ENCODE results near the gene COMMD4.
"Not testable (repeated sequence)": the region's sequence is repeated elsewhere in the genome, so short reads cannot be mapped to it uniquely, and the experiment has no call there.

Gene COMMD4

DNA sequence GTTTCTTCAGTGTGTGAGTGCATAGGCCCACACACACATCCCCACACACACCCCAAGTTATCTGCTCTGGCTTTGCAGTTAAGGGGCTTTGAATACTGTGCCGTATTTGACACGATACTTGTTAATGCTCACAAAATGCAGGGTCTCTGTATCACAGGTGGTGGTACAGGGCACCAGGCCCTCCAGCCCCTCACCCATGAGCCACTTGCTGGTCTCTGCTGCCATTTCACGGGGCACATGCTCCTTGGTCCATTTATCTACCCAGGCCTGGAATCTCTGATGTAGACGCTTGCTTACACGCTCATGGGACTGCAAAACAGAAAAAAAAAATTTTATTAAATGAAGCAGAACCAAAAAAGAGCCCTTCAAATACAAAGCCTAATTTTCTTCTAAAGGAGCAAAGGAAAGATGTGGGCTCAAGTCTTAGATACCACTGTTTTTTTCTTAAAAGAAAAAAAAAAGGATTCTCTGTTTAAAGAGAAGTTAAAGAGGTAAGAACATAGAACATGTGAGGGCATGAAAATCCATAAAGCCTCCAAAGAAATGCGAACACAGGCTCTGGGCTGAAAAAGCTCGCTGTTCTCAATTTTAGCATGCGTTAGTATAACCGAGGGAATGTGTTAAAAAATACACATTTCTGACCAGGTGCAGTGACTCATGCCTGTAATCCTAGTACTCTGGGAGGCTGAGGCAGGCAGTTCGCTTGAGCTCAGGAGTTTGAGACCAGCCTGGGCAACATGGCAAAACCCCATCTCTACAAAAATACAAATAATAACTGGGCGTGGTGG is 36.2 kb downstream of the COMMD4 start:
- DNase-seq (ENCODE audit: low read depth in 3 of 3) = no peak

DNA sequence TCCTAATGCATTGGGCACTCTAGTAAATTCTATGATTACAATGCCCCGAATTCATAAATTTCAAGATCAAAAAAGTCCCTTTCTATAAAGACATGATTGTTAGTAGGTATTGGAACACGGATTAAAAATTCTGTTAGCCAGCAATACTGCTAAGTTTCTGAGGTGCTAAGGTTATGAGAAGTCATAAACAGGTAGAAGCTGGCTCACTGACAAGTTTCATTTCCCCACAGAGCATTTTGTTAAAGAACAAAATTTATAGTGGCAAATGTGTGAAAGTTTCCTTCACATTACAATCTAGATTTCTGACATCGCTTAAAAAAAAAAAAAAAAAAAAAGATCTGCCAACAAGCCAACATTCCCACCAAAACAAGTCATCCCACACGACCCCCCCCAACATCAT is 44.9 kb downstream of the COMMD4 start:
- DNase-seq (ENCODE audit: low read depth in 3 of 3) = no peak

DNA sequence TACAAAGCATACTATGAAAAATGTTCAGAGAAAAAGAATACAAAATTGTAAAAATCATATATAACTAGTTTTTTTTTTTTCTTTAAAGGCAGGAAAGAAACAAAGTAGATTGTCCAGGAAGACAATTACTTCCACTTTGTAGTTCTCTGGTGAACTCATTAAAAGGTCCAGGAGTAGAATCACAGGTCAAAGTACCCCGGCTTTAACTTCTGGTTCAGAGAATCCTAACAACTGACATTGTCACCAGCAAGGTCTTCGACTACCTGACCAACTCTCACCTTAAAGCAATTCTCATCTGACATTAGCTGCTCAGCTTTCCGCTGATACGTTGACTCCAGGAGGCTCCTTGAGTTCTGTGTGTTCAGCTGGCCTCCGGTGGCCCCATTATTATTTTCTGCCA is 48.1 kb downstream of the COMMD4 start:
- DNase-seq (ENCODE audit: low read depth in 3 of 3) = not testable (repeated sequence)

All from stimulated activated CD4-positive, alpha-beta T cell treated with anti-CD3 and anti-CD28 coated beads, TNF-alpha, amount 100 ng/mL, for 24 hours (primary cell).